NOMO-1 treated with DMSO at 0.1 percent for 48 hours (cell line): ENCODE data around the gene SPATA46.

ENCODE experiments used
- DNase-seq: peaks from one replicate; lab custom pipeline; 2025; ENCODE audit not compliant: unreplicated experiment; lab: John Stamatoyannopoulos, UW

Gene SPATA46

DNA sequence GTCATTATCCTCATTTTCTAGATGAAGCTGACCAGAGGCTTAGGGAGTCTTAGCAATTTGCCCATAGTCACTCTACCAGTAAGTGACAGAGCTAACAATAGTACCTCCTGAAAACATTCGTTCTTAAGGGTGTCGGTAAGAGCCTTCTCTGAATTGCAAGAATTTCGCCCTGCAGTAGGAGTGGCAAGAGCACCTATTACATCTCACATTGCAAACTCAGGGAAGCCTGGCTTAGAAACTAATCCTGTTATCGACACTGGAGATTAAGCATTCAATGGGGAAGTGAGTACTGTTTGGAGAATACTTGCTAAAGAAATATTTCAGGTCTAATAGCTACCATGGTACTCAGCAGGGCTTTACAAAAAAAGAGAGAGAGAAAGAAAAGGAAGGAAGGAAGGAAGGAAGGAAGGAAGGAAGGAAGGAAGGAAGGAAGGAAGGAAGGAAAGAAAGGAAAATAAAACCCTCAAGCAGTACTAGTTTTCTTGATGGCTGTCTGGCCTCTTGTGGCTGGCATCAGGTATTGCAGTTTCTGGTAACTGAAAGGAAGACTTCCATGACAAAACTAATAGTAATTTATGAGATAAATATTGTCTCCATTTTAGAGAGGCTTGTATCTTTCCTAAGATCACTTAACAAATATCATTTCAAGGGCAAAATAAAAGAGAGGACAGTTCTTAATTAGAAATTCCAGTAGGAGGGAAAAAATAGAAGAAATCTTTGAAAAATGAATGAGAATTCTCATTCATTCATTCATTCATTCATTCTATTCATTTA, 15.3 kb upstream of the SPATA46 start:
- DNase-seq: peak; percentile 47

DNA sequence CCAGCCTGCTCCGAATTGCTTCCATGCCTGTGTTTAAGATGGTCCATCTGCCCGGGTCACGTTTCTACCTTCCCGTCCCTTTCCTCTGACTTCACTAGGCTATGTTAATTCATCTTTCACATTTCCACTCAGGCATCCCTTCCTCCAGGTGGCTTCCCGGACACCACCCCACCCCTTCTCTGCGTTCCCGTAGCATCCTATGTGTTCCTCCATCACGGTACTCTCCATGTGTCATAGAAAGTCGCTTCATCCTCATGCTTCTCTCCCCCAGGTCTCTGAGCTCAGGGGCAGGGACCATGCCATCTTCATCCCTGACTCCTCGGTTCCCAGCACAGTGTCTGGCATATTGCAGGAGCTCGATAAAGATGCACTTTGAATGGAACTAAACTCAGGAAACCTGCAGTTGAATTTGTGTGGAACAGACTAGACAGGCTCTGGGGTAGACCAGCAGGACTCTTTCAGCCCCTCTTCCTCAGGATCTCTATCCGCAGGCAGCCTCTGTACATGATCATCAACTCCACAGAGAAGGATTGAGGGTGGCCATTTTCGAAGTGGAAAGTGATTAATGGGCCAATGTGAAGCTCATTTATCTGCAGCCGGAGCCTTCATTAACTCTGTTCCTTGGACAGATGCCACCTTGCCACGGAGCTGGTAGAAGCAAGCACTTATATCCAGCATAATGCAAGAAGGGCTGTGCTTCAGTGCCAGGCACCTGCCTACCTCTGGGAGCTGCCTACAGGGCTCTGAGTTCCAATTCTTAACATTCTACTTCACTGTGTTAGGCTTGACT, 13.9 kb upstream of the SPATA46 start:
- no peak for DNase-seq

DNA sequence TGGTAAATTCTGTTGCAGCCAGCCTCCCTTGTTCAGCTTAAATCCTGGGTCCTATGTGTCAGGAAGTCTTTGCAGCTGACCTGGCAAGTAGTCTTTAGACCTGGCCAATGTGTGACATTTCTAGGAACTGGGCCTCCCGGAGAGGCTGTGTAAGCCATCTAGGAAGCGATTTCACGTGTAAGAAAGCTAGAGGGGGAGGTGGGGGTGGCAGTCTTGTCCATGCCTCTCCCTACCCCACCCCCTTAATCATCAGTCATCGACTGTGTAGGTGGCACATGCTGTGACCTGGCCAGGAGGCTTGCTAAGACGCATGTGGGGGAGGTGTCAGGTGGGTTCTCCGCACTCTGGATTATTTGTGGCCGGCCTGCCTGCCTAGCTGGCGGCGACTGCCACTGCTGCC, 13.3 kb upstream of the SPATA46 start:
- DNase-seq: no peak

DNA sequence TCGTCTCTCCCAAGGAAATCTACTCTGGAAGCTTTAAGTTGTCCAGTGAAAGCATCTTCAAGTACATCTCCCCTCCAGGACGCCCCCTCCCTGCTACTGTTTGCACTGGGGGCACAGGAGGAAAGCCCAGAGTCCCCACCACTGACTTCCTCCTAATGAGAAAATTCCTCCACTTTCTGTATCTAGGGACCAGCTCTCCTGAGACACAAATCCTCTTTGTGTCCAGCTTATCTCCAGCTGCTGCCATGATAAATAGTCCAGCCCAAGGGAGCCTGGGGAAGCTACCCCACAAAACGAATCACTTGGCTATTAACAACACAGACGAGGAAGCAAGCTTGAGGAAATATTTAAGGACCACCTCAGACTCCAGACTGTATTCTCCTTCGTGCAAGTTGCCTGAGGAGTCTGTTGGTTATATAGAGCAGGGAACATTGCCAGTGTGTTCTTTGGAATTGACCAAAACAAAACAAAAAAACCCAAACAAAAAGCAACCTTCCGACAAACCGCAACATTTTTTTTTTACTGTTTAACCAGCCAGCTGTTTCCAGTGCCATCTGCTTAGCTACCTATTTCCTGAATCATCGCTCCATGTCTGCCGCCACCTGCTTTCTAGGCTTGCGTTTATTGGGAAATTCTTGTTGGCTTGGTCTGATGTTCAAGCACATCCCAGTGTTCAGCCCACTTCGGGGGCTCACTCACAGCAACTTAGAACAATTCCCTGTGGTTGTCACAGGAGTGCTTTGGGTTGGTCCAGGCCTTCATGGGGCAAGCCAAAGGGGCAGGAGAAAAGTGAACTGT, 12.6 kb upstream of the SPATA46 start:
- no peak for DNase-seq

DNA sequence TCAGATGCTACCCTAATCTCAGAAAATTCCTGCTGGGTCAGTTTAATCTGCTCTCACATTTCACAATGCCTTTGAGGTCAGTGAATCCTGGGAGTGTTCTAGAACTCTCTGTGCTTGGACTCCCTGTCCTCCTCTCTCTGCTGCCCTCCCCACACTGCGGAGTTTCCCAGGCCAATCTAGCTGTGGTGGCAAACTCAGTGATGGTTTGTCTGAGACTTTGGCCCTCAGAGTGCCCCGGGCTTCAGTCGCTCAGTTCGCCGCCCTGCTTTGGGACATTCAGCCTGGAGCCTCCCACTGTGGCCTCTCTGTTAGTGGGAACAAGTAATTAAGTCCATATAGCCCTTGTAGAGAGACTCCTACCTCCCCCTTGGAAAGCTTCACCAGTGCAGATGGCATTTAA, 12.0 kb upstream of the SPATA46 start:
- DNase-seq: no peak

DNA sequence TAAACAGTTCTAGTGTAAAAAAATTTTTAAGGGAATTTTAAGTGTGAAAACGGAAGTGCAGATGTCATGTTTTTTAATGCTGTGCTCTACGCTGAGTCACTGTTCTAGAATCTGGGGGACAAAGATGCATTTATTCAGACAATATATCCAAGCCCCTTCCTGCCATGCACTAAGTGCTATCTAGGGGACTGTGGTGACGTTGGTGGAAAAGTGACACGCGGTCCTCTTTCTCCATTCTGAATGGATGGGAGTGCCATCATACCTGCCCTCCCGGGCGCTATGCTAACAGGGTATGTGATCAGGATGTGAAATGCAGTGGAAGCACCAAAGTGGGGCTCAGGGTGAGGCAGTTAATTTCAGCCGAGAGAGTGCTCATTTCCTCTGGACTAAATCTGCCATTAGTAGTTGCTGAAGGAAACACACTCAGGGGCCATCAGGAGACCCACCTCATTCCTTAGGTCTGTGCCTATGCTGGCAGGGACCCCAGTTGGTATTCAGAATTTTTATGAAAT, 11.5 kb upstream of the SPATA46 start:
- DNase-seq: no peak

DNA sequence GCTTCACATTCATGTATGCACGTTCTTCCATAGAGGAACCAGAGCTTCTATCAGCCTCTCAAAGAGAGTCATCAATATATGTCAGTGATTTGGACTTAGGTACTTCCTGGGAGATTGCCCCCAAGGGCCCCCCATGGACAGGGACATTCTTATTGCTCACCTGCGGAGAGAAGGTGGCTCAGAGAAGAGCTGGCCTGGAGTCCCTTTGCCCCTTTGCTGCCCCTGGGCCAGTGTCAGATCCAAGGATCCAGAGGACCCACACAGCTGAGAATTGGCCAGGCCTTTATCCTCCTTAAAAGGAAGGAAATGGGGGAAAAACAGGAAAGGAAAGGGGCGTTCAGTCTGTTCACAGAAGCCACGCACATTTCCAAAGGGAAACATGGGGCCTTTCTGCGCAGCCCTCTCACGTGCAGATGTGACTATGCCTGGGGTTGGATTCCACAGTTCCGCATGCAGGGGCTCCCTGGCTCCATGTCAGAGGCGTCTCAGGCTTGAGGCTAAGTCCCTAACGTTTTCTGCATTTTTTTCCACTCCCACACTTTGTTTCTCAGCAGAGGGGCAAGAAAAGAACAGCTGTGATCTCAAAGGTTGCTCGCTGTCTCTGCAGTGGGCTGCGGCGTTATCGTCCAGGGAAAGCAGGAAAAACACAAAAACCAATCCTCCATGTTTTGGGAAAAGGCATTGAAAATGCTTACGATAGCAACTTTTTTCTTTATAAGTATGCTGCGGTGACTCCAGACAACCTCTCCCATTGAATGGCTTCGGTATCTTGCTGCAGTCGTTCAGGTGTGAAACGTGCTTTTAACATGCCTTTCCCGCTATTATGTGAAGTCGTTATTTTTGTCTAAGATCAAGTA, 10.8 kb upstream of the SPATA46 start:
- DNase-seq: no peak

DNA sequence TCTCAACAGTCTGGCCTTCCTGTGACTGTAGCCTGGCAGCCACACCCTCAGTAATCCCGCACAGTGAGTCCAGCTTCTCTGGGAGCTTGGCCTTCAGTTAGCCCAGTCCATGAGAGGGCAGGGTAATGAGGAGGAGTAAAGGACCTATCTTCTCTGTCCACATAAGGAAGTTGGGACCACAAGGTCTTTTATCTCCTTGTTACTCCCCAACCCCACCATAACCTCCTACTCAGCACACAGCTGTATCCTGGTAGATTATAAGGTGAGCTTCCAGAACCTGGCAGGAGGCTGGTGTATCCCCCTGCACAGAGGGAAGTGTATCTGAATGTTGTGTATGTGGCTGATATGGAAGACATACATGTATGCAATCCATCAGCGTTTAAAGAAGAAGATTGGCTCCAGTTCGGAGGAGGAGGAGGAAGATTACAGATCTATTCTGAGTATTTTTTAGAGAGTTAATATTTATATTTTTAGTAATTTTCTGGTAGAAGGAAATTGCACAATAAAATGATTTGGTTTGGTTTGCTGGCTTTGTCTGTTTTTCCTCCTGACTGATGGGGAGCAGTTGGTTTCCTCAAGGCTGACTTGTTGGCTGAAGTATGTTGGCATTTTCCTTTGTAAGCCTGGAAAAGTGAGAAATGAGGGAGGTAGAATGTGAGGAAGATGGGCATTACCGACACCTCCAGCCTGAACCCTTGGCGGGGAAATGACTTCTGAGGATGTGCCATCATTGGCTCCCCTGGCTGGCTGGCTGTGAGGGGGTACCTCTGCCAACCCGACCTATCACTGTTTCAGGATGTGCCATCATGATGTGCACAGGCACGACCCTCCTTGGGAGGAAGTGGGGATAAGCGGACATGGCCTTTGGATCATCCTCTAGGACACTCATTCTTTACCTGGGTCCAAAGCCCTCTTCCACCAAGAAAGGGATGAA, 9.9 kb upstream of the SPATA46 start:
- DNase-seq: no peak

DNA sequence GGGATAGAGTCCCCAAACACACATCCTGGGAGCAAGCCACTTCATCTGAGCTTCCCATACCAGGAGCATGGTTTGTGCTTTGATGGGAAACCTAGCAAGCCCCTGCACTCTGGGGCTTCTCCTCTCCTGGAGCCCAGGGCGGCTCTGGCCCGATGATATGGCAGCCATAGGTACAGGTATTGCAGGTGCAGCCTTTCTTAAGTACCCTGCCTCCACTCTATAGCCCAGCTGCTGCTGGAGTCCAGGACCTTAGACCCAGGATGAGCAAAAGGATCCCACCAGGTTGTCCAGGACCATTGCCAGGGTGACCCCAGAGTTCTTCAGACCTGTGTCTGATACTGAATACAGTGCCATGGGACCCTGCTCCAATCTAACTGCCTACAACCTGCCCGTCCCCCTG, 9.0 kb upstream of the SPATA46 start:
- DNase-seq: no peak

DNA sequence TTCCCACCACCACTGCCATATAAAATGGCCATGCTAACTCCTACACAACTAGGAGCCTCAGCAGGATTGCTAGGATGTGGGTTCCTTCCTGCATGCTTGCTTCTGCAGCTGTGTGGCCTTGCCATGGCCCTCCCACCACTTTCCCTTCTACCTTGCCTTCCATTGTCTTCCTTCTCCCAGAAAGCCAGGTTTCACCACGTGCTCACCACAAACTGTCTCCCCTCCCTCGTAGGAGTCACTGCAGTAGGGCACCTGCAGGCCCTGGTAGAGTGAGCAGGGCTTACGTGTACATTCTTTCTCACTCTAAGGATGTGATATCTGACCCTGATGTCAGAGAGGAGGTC, 8.6 kb upstream of the SPATA46 start:
- no peak for DNase-seq

DNA sequence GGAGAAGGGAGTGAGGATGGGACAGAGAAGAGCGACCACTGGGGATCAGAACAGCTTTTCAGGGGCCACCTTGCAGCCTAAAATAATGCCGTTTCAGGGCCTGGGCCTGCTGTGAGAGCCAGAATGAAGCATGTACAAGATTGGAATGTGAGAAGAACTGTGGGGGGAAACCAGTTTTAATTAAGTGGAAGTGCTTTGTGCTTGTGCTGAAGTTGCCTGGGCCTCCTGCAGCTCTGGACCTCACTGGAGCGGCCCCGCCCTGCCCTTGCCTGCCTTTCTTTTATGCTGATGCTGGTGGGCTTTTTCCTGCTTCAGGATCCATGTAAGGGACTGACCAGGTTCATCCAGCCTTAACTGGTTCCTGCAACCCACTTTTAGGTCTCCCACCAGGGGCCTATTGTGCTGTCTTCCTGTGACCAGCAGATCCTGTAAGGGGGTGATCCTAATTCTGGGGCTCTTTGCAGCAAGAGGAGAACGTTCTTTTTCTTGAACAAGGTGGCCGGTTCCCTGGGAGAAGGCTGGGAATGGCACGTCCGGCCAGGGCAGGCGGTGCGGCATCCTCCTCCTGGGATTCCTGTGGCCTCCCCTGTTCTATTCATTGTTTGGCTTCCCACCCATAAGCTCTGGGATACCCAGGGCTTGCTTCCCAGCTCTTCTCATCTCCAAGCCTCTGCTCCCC, 8.1 kb upstream of the SPATA46 start:
- no peak for DNase-seq

DNA sequence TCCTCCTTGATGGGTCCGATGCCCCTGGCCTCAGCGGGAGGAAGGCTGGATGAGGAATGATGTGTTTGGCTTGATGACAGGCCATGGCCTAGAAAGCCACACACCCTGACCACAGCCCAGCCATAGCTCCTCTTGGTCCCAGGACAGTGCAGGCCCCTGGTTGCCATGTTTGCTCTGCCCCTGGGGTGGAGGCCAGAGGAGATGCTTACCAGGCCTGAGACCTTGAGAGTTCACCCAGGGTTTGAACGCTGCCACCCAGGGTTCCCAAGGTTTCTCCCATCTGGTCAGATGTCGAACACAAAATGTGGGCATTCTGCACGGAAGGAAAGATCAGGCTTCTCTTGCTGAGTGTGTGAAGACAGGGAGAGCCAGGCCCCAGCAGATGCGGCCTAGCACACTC, 7.5 kb upstream of the SPATA46 start:
- DNase-seq: no peak

DNA sequence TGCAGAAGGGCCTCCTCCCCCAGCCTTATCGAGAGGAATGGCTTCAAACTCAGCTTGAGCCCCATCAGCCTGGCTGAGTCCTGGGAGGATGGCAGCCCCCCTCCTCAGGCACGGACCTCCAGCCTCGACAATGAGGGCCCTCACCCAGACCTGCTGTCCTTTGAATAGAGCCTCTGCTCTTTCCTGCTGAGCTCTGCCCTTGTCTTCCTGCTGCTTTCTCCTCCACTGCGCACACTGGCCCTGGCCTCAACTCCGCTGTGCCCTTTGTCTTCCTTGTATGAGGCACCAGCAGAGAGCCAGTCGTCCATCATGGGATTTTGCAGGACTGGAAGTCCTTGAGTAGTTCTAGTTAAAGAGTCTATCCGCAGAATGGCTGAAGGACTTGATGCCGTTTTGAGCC, 6.9 kb upstream of the SPATA46 start:
- DNase-seq: no peak

DNA sequence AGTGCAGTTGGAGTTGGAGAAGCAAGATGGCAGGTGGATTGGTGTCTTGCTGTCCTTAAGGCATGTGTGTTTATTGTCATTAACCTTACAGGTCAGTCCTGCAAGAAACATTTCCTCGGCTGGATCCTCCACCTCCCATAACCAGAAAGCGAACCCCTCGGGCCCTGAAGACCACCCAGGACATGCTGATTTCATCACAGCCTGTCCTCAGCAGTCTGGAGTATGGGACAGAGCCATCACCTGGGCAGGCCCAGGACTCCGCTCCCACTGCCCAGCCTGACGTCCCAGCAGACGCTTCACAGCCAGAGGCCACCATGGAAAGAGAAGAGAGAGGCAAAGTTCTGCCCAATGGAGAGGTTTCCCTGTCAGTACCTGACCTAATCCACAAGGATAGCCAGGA, 6.4 kb upstream of the SPATA46 start:
- DNase-seq: no peak

DNA sequence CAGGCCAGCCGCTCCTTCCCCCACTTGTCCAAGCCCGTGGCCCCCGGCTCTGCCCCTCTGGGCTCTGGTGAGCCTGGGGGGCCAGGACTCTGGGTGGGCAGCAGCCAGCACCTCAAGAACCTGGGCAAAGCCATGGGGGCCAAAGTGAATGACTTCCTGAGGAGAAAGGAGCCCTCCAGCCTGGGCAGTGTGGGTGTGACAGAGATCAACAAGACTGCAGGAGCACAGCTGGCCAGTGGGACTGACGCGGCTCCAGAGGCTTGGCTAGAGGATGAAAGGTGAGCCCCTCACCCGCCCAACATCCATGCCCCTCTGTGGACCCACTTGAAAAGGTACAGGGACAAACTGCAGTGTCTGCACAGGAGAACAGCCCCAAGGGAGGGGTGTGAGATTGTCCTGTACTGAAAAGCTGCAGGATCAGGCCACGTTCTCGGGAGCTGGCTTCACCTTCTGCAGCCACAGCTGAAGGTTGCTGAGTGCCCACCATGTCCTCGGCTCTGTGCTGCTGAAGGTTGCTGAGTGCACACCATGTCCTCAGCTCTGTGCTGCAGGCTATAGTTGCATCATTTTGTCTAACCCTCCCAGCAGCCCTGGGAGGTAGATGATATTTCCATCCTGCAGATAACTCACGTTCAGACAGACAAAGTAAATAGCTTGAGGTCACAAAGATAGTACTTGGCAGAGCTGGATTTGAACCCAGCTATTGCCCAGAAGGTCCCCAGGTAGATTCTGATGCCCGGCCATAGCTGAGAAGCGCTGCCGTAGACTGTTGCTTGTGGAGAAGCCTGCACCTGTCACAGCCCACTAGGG, 5.5 kb upstream of the SPATA46 start:
- DNase-seq: no peak

DNA sequence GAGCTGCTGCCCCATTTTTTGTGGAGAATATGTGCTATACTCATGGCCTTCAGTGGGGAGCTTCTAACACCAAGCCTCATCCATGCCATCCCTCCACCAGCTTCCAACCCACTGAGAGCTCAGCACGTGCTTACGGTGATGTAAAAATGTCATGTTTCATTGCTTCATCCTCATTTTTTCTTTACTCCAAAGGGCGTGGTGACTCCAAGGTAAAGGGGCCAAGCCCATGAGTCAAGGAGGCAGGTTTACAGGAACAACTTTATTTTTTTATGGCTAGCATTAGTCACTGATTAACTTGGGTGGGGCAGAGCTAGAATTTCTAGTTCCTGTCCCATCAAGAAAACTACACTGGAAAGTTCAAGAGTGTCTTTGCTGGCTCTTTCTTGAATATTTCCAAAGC, 4.7 kb upstream of the SPATA46 start, which contains the start of gene C1orf226:
TSS of gene C1orf226 (plus strand) at position 346 of the 400 bp plus-strand sequence. CDS start 174 bp downstream, outside the sequence.
- no peak for DNase-seq

DNA sequence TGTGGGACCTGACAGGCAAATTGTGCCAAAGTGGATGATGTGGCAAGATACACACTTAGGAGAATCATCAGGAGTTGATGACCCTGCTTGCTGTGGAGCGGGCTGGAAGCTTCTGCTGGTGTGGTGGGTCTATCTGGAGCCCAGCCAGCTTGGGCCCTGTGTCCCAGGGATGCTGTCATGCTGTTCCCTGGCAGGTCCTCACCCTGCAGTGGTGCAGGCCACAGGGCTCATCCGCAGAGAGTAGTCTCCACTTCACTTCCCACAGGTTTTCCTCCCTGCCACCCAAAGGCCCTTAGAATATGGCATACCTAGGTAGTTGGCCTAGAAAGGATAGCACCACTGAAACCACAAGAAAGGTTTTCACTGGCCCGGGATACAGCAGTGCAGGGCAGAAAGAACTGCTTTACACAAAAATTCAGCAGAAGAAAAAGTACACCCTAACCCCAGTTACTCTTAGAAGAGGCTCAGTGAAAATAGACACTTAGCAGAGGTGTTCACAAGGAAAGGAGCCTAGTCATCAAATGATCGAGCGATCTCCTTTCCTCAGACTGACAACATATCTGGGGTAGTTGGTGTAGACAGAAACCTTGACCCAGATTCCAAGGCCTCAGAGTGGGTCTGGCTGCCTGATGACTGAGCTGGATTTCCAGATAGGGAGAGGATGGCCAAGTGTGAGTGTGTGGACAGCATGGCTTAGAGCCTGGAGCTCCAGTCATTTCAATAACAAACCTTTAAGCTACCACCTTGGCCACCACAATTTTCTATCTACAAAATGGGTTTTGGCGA, 3.6 kb upstream of the SPATA46 start:
- DNase-seq: no peak
